ENCODE measurements around the gene DYNLT5. TPM values are rescaled to one million over a fixed set of nuclear protein-coding genes. Genes with fewer than 3 reads are reported as not detected.

Gene DYNLT5
- total RNA-seq, 1 donor from 2014 or later = 0.98 TPM

- intact Hi-C loops (cut with DNase I) = no loop called here
- Histone ChIP-seq H3K4me3 (no peak overlapping the region), H3K27ac (no peak overlapping the region), H3K4me1 (peaks cover 11% of the 10 kb centered on the region), H3K9me3 (no peaks in the 10 kb centered on the region), H3K36me3 (no peaks in the 10 kb centered on the region), H3K27me3 (no peaks in the 10 kb centered on the region)
- no peak for TF ChIP-seq CTCF (IDR thresholded peaks at IDR 0.05)
- no peak for TF ChIP-seq POLR2AphosphoS5 (IDR thresholded peaks at IDR 0.05; ENCODE audit: insufficient read depth in 1 of 2, low read depth in 1 of 2)
- no peak for TF ChIP-seq POLR2A (IDR thresholded peaks at IDR 0.05)
- no peak for DNase-seq (ENCODE audit: extremely low spot score in 2 of 2)
Observed at GRCh38 chr1:66747501-66747900, 4.8 kb upstream of the DYNLT5 start.

GRCh38 chr1:66750577-66750976, 1.7 kb upstream of the DYNLT5 start:
- Histone ChIP-seq H3K4me1 (peaks cover 14% of the 10 kb centered on the region), H3K27ac (no peak overlapping the region), H3K36me3 (no peaks in the 10 kb centered on the region), H3K4me3 (no peak overlapping the region), H3K9me3 (no peaks in the 10 kb centered on the region), H3K27me3 (no peaks in the 10 kb centered on the region)
- DNase-seq (ENCODE audit: extremely low spot score in 2 of 2) = no peak
- intact Hi-C loops (cut with DNase I) = no loop called here
- TF ChIP-seq POLR2A (IDR thresholded peaks at IDR 0.05) (no peak), POLR2AphosphoS5 (IDR thresholded peaks at IDR 0.05; ENCODE audit: insufficient read depth in 1 of 2, low read depth in 1 of 2) (no peak), CTCF (IDR thresholded peaks at IDR 0.05) (no peak)

- H3K36me3 ChIP-seq = no peaks in the 10 kb centered on the region
- H3K9me3 ChIP-seq = no peaks in the 10 kb centered on the region
- intact Hi-C loops (cut with DNase I) = no loop called here
- TF ChIP-seq POLR2A (IDR thresholded peaks at IDR 0.05) = no peak
- TF ChIP-seq CTCF (IDR thresholded peaks at IDR 0.05) = no peak
- TF ChIP-seq POLR2AphosphoS5 (IDR thresholded peaks at IDR 0.05; ENCODE audit: insufficient read depth in 1 of 2, low read depth in 1 of 2) = no peak
- H3K27me3 ChIP-seq = no peaks in the 10 kb centered on the region
- H3K4me3 ChIP-seq = no peak overlapping the region
- DNase-seq (ENCODE audit: extremely low spot score in 2 of 2) = no peak
- no peak overlapping the region for H3K27ac ChIP-seq
- H3K4me1 ChIP-seq = peaks cover 14% of the 10 kb centered on the region
Observed at GRCh38 chr1:66751160-66751559, 1.1 kb upstream of the DYNLT5 start.

- H3K4me3 ChIP-seq = peak overlapping the region; percentile 43 to 53
- H3K27me3 ChIP-seq = no peaks in the 10 kb centered on the region
- H3K27ac ChIP-seq = no peak overlapping the region
- TF ChIP-seq CTCF (IDR thresholded peaks at IDR 0.05) (no peak), POLR2A (IDR thresholded peaks at IDR 0.05) (no peak), POLR2AphosphoS5 (IDR thresholded peaks at IDR 0.05; ENCODE audit: insufficient read depth in 1 of 2, low read depth in 1 of 2) (no peak)
- intact Hi-C loops (cut with DNase I) = no loop called here
- DNase-seq (ENCODE audit: extremely low spot score in 2 of 2) = no peak
- H3K36me3 ChIP-seq = no peaks in the 10 kb centered on the region
- H3K4me1 ChIP-seq = peaks cover 14% of the 10 kb centered on the region
- H3K9me3 ChIP-seq = no peaks in the 10 kb centered on the region
Observed at GRCh38 chr1:66752671-66753371, 562 bp downstream of the DYNLT5 start.

- no peak for DNase-seq (ENCODE audit: extremely low spot score in 2 of 2)
- H3K27me3 ChIP-seq = no peaks in the 10 kb centered on the region
- H3K4me1 ChIP-seq = peaks cover under 1% of the 10 kb centered on the region
- intact Hi-C loops (cut with DNase I) = no loop called here
- no peak for TF ChIP-seq CTCF (IDR thresholded peaks at IDR 0.05)
- no peak for TF ChIP-seq POLR2A (IDR thresholded peaks at IDR 0.05)
- TF ChIP-seq POLR2AphosphoS5 (IDR thresholded peaks at IDR 0.05; ENCODE audit: insufficient read depth in 1 of 2, low read depth in 1 of 2) = no peak
- H3K9me3 ChIP-seq = no peaks in the 10 kb centered on the region
- no peaks in the 10 kb centered on the region for H3K36me3 ChIP-seq
- no peak overlapping the region for H3K27ac ChIP-seq
- H3K4me3 ChIP-seq = no peak overlapping the region
Observed at GRCh38 chr1:66757722-66758240, 5.5 kb downstream of the DYNLT5 start.

Data from vagina (tissue), 2 donors.